ENCODE data around the gene KIF18A.

GRCh38 chr11:28152743-28153142 is 44.8 kb upstream of the KIF18A start:
- TF ChIP-seq CTCF (optimal IDR thresholded peaks at IDR 0.05 in 1 of 3, IDR thresholded peaks at IDR 0.05 in 1 of 3, conservative IDR thresholded peaks at IDR 0.05 in 1 of 3; ENCODE audit: extremely low read depth in 1 of 3, insufficient read depth in 2 of 3, low read length in 3 of 3) (no peak), EZH2 (IDR thresholded peaks at IDR 0.05; ENCODE audit: low read length) (no peak)

Measured in keratinocyte (primary cell).